HepG2 (cell line): Measurements from ENCODE around the gene AXDND1. TPM values are rescaled to one million over a fixed set of nuclear protein-coding genes. Genes with fewer than 3 reads are reported as not detected.

Experiments used
- ARID2 ChIP-seq: sonication (generic); formaldehyde crosslinking; IDR thresholded peaks from 2 replicates; pipeline ENCODE4 v1.8.1; 2022; ENCODE audit warnings: mild to moderate bottlenecking, missing genetic modification reagents, borderline replicate concordance
- FOXK1 ChIP-seq: sonication (generic); formaldehyde crosslinking; IDR thresholded peaks from 2 replicates; pipeline ENCODE4 v1.4.0; 2020; ENCODE audit warnings: low read depth, missing genetic modification reagents, borderline replicate concordance
- FOXK2 ChIP-seq: fragments of 450-650 bp; IDR thresholded peaks from 2 replicates; pipeline ENCODE4 v1.6.1; 2016
- GABPB1 ChIP-seq: IDR thresholded peaks from 2 replicates; pipeline ENCODE4 v1.6.1; 2016; ENCODE audit warnings: mild to moderate bottlenecking, missing genetic modification reagents, moderate library complexity, missing compliant biosample characterization
- GLI4 ChIP-seq: sonication (generic); formaldehyde crosslinking; IDR thresholded peaks from 2 replicates; pipeline ENCODE4 v1.5.1; 2020; ENCODE audit warnings: missing genetic modification reagents, mild to moderate bottlenecking, moderate library complexity, borderline replicate concordance
- GTF3A ChIP-seq: sonication (generic); formaldehyde crosslinking; conservative IDR thresholded peaks from 2 replicates; pipeline ENCODE4 v1.4.0; 2020; ENCODE audit warnings: mild to moderate bottlenecking, missing genetic modification reagents
- MTA3 ChIP-seq: sonication (generic); formaldehyde crosslinking; IDR thresholded peaks from 2 replicates; pipeline ENCODE4 v1.4.0; 2020; ENCODE audit warnings: missing genetic modification reagents
- MXD1 ChIP-seq: sonication (generic); formaldehyde crosslinking; IDR thresholded peaks from 2 replicates; pipeline ENCODE4 v1.4.0; 2020; ENCODE audit warnings: mild to moderate bottlenecking, missing genetic modification reagents
- NFRKB ChIP-seq: fragments of 450-650 bp; IDR thresholded peaks from 2 replicates; pipeline ENCODE4 v1.6.1; 2017
- RBFOX2 ChIP-seq: fragments of 200-400 bp; formaldehyde crosslinking; IDR thresholded peaks from 2 replicates; pipeline ENCODE4 v1.6.1; 2017; ENCODE audit warnings: low read depth, mild to moderate bottlenecking, low read length
- SMAD1 ChIP-seq: sonication (generic); formaldehyde crosslinking; IDR thresholded peaks from 2 replicates; pipeline ENCODE4 v1.4.0; 2020; ENCODE audit warnings: missing genetic modification reagents, low read depth, mild to moderate bottlenecking, borderline replicate concordance
- SP1 ChIP-seq, 2 experiments: fragments of 450-650 bp in 1 of 2; sonication (generic) in 1 of 2; formaldehyde crosslinking in 1 of 2; IDR thresholded peaks; 2 replicates each; pipeline versions ENCODE4 v1.4.0 to v1.6.1; 2016 to 2020; ENCODE audit warnings: missing genetic modification reagents in 1 of 2
- SP2 ChIP-seq: sonication (generic); formaldehyde crosslinking; IDR thresholded peaks from 2 replicates; pipeline ENCODE4 v1.5.1; 2020; ENCODE audit warnings: mild to moderate bottlenecking, missing genetic modification reagents
- ZBTB25 ChIP-seq: IDR thresholded peaks from 2 replicates; pipeline ENCODE4 v1.6.1; 2018; ENCODE audit warnings: missing genetic modification reagents
- ZNF484 ChIP-seq: sonication (generic); formaldehyde crosslinking; IDR thresholded peaks from 2 replicates; pipeline ENCODE4 v1.5.1; 2020; ENCODE audit warnings: mild to moderate bottlenecking, low read depth, missing genetic modification reagents, borderline replicate concordance
- polyA plus RNA-seq, 8 experiments: library from polyadenylated mRNA; depleted of rRNA in 3 of 8; stranded (reverse) in 7 of 8; unstranded in 1 of 8; fragments of >200 nt; fragmentation: Illumina TruSeq in 4 of 8; extraction: Trizol in 4 of 8; gene quantifications; 2 replicates each; pipeline versions ENCODE4 v1.2.1 to v1.2.3, GENCODE V29; 2011 to 2016; ENCODE audit warnings: low read depth in 4 of 8, missing spikeins in 1 of 8, mixed read lengths in 1 of 8; ENCODE audit not compliant: insufficient read depth in 1 of 8
- total RNA-seq, 5 experiments: library from RNA; depleted of rRNA; stranded (reverse); fragments of >200 nt; fragmentation: Illumina TruSeq; extraction: Trizol; gene quantifications; 2 replicates each; pipeline ENCODE4 v1.2.3, GENCODE V29; 2016; ENCODE audit warnings: low read depth in 1 of 5
- TF ChIP-seq, protein P1 (sequence below): sonication (generic); formaldehyde crosslinking; IDR thresholded peaks from 2 replicates; pipeline ENCODE4 v1.5.1; 2020; ENCODE audit warnings: mild to moderate bottlenecking, missing genetic modification reagents, moderate library complexity
- TF ChIP-seq, protein P2 (sequence below): sonication (generic); formaldehyde crosslinking; IDR thresholded peaks from 2 replicates; pipeline ENCODE4 v1.4.0; 2020; ENCODE audit warnings: missing genetic modification reagents
- TF ChIP-seq, protein P3 (sequence below): sonication (generic); formaldehyde crosslinking; IDR thresholded peaks from 2 replicates; pipeline ENCODE4 v1.4.0; 2020; ENCODE audit warnings: low read depth, mild to moderate bottlenecking, missing genetic modification reagents
- TF ChIP-seq, protein P4 (sequence below): sonication (generic); formaldehyde crosslinking; IDR thresholded peaks from 2 replicates; pipeline ENCODE4 v1.4.0; 2020; ENCODE audit warnings: missing genetic modification reagents
- TF ChIP-seq, protein P5 (sequence below): IDR thresholded peaks from 2 replicates; pipeline ENCODE4 v1.6.1; 2016

Gene AXDND1
- total and polyA plus RNA-seq, 2 of the 13 experiments (the other 11 are each of a cell fraction or from before 2014, with no cell fraction given): 0.15 to 0.40 TPM

DNA sequence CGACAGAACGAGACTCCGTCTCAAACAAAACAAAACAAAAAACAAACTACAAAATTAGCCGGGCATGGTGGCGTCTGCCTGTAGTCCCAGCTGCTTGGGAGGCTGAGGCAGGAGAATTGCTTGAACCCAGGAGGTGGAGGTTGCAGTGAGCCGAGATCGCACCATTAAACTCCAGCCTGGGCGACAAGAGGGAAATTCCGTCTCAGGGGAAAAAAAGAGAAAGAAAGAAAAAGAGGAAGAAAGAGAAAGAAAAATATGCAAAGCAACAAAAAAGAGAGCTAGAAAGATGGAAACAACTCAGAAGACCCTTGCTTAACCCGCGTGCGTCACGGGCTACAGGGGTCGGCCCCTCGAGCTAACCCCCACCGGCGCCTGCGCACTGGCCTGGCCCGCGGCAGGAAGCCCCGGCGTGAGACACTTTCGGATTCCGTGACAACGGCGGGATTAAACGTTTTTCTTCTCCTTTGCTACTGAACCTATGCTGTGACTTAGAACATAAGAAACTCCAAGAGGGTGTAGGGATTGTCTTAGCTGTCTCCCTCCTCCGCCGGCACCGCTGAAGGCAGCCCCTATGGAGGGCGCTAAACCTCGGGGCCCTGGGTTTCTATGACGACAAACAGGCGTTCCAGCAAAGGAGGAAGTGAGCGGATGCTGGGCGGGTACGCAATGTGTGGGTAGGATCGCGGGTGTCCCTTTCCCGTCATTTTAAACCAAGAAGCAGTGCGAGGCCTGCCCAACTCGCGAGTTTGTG, at the start of gene AXDND1 (continued):
- TF ChIP-seq ZBTB25 (CRISPR knock-in tag) (0 out of 2 replicates have a peak, but pooled peaks have one; percentile 16), MTA3 (no peak), ARID2 (peak; percentile 56; the same call in 1 of the 2 replicates), ZNF484 (CRISPR knock-in tag) (no peak), SP2 (CRISPR knock-in tag) (no peak), FOXK2 (no peak), FOXK1 (CRISPR knock-in tag) (no peak), GABPB1 (CRISPR knock-in tag) (peak; percentile 87), RBFOX2 (no peak; the same call in none of the 2 replicates), GLI4 (CRISPR knock-in tag) (no peak), MXD1 (CRISPR knock-in tag) (peak; percentile 69; the same call in 1 of the 2 replicates), GTF3A (CRISPR knock-in tag) (no peak), SMAD1 (CRISPR knock-in tag) (no peak), SP1 (IDR thresholded peaks at IDR 0.05) (no peak), SP1 (CRISPR knock-in tag; IDR thresholded peaks at IDR 0.05) (no peak), NFRKB (no peak)
- TF ChIP-seq, protein P1, sequence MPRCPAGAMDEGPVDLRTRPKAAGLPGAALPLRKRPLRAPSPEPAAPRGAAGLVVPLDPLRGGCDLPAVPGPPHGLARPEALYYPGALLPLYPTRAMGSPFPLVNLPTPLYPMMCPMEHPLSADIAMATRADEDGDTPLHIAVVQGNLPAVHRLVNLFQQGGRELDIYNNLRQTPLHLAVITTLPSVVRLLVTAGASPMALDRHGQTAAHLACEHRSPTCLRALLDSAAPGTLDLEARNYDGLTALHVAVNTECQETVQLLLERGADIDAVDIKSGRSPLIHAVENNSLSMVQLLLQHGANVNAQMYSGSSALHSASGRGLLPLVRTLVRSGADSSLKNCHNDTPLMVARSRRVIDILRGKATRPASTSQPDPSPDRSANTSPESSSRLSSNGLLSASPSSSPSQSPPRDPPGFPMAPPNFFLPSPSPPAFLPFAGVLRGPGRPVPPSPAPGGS (CRISPR knock-in tag): 0 out of 2 replicates have a peak, but pooled peaks have one; percentile 32
- TF ChIP-seq, protein P2, sequence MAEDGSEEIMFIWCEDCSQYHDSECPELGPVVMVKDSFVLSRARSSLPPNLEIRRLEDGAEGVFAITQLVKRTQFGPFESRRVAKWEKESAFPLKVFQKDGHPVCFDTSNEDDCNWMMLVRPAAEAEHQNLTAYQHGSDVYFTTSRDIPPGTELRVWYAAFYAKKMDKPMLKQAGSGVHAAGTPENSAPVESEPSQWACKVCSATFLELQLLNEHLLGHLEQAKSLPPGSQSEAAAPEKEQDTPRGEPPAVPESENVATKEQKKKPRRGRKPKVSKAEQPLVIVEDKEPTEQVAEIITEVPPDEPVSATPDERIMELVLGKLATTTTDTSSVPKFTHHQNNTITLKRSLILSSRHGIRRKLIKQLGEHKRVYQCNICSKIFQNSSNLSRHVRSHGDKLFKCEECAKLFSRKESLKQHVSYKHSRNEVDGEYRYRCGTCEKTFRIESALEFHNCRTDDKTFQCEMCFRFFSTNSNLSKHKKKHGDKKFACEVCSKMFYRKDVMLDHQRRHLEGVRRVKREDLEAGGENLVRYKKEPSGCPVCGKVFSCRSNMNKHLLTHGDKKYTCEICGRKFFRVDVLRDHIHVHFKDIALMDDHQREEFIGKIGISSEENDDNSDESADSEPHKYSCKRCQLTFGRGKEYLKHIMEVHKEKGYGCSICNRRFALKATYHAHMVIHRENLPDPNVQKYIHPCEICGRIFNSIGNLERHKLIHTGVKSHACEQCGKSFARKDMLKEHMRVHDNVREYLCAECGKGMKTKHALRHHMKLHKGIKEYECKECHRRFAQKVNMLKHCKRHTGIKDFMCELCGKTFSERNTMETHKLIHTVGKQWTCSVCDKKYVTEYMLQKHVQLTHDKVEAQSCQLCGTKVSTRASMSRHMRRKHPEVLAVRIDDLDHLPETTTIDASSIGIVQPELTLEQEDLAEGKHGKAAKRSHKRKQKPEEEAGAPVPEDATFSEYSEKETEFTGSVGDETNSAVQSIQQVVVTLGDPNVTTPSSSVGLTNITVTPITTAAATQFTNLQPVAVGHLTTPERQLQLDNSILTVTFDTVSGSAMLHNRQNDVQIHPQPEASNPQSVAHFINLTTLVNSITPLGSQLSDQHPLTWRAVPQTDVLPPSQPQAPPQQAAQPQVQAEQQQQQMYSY: 0 out of 2 replicates have a peak, but pooled peaks have one; percentile 21
- TF ChIP-seq, protein P3, sequence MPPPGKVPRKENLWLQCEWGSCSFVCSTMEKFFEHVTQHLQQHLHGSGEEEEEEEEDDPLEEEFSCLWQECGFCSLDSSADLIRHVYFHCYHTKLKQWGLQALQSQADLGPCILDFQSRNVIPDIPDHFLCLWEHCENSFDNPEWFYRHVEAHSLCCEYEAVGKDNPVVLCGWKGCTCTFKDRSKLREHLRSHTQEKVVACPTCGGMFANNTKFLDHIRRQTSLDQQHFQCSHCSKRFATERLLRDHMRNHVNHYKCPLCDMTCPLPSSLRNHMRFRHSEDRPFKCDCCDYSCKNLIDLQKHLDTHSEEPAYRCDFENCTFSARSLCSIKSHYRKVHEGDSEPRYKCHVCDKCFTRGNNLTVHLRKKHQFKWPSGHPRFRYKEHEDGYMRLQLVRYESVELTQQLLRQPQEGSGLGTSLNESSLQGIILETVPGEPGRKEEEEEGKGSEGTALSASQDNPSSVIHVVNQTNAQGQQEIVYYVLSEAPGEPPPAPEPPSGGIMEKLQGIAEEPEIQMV (CRISPR knock-in tag): no peak
- TF ChIP-seq, protein P4, sequence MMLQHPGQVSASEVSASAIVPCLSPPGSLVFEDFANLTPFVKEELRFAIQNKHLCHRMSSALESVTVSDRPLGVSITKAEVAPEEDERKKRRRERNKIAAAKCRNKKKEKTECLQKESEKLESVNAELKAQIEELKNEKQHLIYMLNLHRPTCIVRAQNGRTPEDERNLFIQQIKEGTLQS (CRISPR knock-in tag): no peak
- TF ChIP-seq, protein P5, sequence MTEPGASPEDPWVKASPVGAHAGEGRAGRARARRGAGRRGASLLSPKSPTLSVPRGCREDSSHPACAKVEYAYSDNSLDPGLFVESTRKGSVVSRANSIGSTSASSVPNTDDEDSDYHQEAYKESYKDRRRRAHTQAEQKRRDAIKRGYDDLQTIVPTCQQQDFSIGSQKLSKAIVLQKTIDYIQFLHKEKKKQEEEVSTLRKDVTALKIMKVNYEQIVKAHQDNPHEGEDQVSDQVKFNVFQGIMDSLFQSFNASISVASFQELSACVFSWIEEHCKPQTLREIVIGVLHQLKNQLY (CRISPR knock-in tag): no peak
